Measurements from ENCODE around the gene IGFL2.
"Not testable (repeated sequence)": the region's sequence is repeated elsewhere in the genome, so short reads cannot be mapped to it uniquely, and the experiment has no call there.

IGFL2 gene

GRCh38 chr19:46206682-46207081, 58.6 kb downstream of the IGFL2 start:
- in situ Hi-C loops (cut with MboI; ENCODE audit: low sequenced_read_pairs), result no loop called here

GRCh38 chr19:46207858-46208257, 59.8 kb downstream of the IGFL2 start:
- in situ Hi-C loops (cut with MboI; ENCODE audit: low sequenced_read_pairs), result not testable (repeated sequence)

- in situ Hi-C loops (cut with MboI; ENCODE audit: low sequenced_read_pairs), result no loop called here
Observed at GRCh38 chr19:46209051-46209450, 61.0 kb downstream of the IGFL2 start.

GRCh38 chr19:46209472-46209871, 61.4 kb downstream of the IGFL2 start:
- in situ Hi-C loops (cut with MboI; ENCODE audit: low sequenced_read_pairs), result no loop called here

GRCh38 chr19:46210669-46211068, 62.6 kb downstream of the IGFL2 start:
- in situ Hi-C loops (cut with MboI; ENCODE audit: low sequenced_read_pairs), result no loop called here
